DND-41 (cell line): ENCODE results near the gene C17orf50.

Experiments
- ATAC-seq: fragments of 200-7000 bp; cut with Tn5 transposase; 3 replicates; pipeline ENCODE4 v1.9.1; 2021; ENCODE audit warnings: low read depth; ENCODE audit not compliant: insufficient read depth
- DNase-seq: peaks from one replicate; pipeline ENCODE4 v3.0.0-alpha.2; 2020
- H2AFZ ChIP-seq: 2 replicates; pipeline ENCODE4 v1.6.0; 2012; ENCODE audit warnings: low read depth, low read length
- H3K27ac ChIP-seq: 2 replicates; pipeline ENCODE4 v1.5.1; 2012; ENCODE audit warnings: low read length, inconsistent platforms
- H3K27me3 ChIP-seq: fragments of 200-600 bp; sonication (generic); 2 replicates; pipeline ENCODE4 v1.6.0; 2012; ENCODE audit warnings: low read length, mild to moderate bottlenecking, inconsistent platforms; ENCODE audit not compliant: insufficient read depth, poor library complexity
- H3K36me3 ChIP-seq: 2 replicates; pipeline ENCODE4 v1.5.1; 2012; ENCODE audit warnings: low read length, inconsistent platforms; ENCODE audit not compliant: insufficient read depth
- H3K4me1 ChIP-seq: 2 replicates; pipeline ENCODE4 v1.5.1; 2012; ENCODE audit warnings: mild to moderate bottlenecking, low read length; ENCODE audit not compliant: insufficient read depth
- H3K4me2 ChIP-seq: 2 replicates; pipeline ENCODE4 v1.6.0; 2012; ENCODE audit warnings: mild to moderate bottlenecking, moderate library complexity, low read length, inconsistent platforms; ENCODE audit not compliant: insufficient read depth
- H3K4me3 ChIP-seq, 2 experiments: fragments of 200-600 bp in 1 of 2; shearing (Covaris generic) in 1 of 2; 2 replicates each; pipeline ENCODE4 v1.5.1; 2012 to 2016; ENCODE audit warnings: inconsistent platforms in 2 of 2, low read length in 2 of 2, mild to moderate bottlenecking in 2 of 2, low read depth in 1 of 2, moderate library complexity in 1 of 2
- H3K79me2 ChIP-seq: 2 replicates; pipeline ENCODE4 v1.6.0; 2012; ENCODE audit warnings: low read length, inconsistent platforms; ENCODE audit not compliant: insufficient read depth
- H3K9ac ChIP-seq: 2 replicates; pipeline ENCODE4 v1.6.0; 2012; ENCODE audit warnings: low read depth, mild to moderate bottlenecking, inconsistent platforms, low read length, moderate library complexity
- H3K9me3 ChIP-seq: 2 replicates; pipeline ENCODE4 v1.5.1; 2012; ENCODE audit warnings: low read length, moderate library complexity, mild to moderate bottlenecking, inconsistent platforms; ENCODE audit not compliant: insufficient read depth, severe bottlenecking
- H4K20me1 ChIP-seq: 2 replicates; pipeline ENCODE4 v1.6.0; 2012; ENCODE audit warnings: low read length; ENCODE audit not compliant: insufficient read depth
- CTCF ChIP-seq: IDR thresholded peaks from 2 replicates; pipeline ENCODE4 v1.5.1; 2012; ENCODE audit warnings: borderline replicate concordance, low read length, moderate library complexity, mild to moderate bottlenecking; ENCODE audit not compliant: poor library complexity, severe bottlenecking; ENCODE audit errors: extremely low read depth
- EZH2 ChIP-seq: IDR thresholded peaks from 3 replicates; pipeline ENCODE4 v1.6.1; 2012; ENCODE audit warnings: borderline replicate concordance, low read depth, mild to moderate bottlenecking, moderate library complexity, low read length, inconsistent platforms; ENCODE audit not compliant: severe bottlenecking

Gene C17orf50

GRCh38 chr17:35715416-35715815, 45.3 kb upstream of the C17orf50 start:
- ATAC-seq (no peak), DNase-seq (no peak)
- H3K36me3 ChIP-seq, result peaks cover 68% of the 10 kb centered on the region; the same call in 1 of the 2 replicates

GRCh38 chr17:35716173-35716572, 44.5 kb upstream of the C17orf50 start:
- TF ChIP-seq EZH2 (no peak), CTCF (no peak)
- ATAC-seq, result no peak

More at GRCh38 chr17:35715416-35715815, 45.3 kb upstream of the C17orf50 start:
- H3K9ac ChIP-seq, result no peak overlapping the region
- H3K4me3 ChIP-seq, result no peak overlapping the region
- no peaks in the 10 kb centered on the region for H3K79me2 ChIP-seq
- H2AFZ ChIP-seq, result no peak overlapping the region
- no peak overlapping the region for H3K27ac ChIP-seq
- TF ChIP-seq CTCF (no peak), EZH2 (no peak)
- H4K20me1 ChIP-seq, result no peaks in the 10 kb centered on the region
- no peaks in the 10 kb centered on the region for H3K4me1 ChIP-seq
- H3K27me3 ChIP-seq, result no peaks in the 10 kb centered on the region
- H3K9me3 ChIP-seq, result no peaks in the 10 kb centered on the region
- no peak overlapping the region for H3K4me2 ChIP-seq

GRCh38 chr17:35716897-35717465, 43.7 kb upstream of the C17orf50 start:
- Histone ChIP-seq H3K36me3 (peaks cover 61% of the 10 kb centered on the region; the same call in 1 of the 2 replicates), H3K9ac (no peak overlapping the region), H2AFZ (no peak overlapping the region), H3K27me3 (no peaks in the 10 kb centered on the region), H4K20me1 (no peaks in the 10 kb centered on the region), H3K79me2 (no peaks in the 10 kb centered on the region), H3K4me1 (no peaks in the 10 kb centered on the region), H3K4me3 (no peak overlapping the region), H3K9me3 (no peaks in the 10 kb centered on the region), H3K27ac (no peak overlapping the region), H3K4me2 (no peak overlapping the region)
- no peak for DNase-seq
- TF ChIP-seq CTCF (no peak), EZH2 (no peak)
- no peak for ATAC-seq

More at GRCh38 chr17:35716173-35716572, 44.5 kb upstream of the C17orf50 start:
- Histone ChIP-seq H3K9ac (no peak overlapping the region), H3K27ac (no peak overlapping the region), H3K79me2 (no peaks in the 10 kb centered on the region), H3K9me3 (no peaks in the 10 kb centered on the region), H3K27me3 (no peaks in the 10 kb centered on the region), H3K4me3 (no peak overlapping the region), H3K36me3 (peaks cover 62% of the 10 kb centered on the region; the same call in 1 of the 2 replicates), H4K20me1 (no peaks in the 10 kb centered on the region), H2AFZ (no peak overlapping the region), H3K4me1 (no peaks in the 10 kb centered on the region), H3K4me2 (no peak overlapping the region)
- DNase-seq, result no peak

- Histone ChIP-seq H3K4me3 (no peak overlapping the region), H3K79me2 (no peaks in the 10 kb centered on the region), H3K4me1 (no peaks in the 10 kb centered on the region), H4K20me1 (no peaks in the 10 kb centered on the region), H3K36me3 (peaks cover 60% of the 10 kb centered on the region; the same call in 1 of the 2 replicates), H3K9me3 (no peaks in the 10 kb centered on the region), H3K27me3 (no peaks in the 10 kb centered on the region), H3K27ac (no peak overlapping the region), H3K9ac (no peak overlapping the region), H2AFZ (no peak overlapping the region), H3K4me2 (no peak overlapping the region)
- DNase-seq, result no peak
- TF ChIP-seq CTCF (no peak), EZH2 (no peak)
- ATAC-seq, result no peak
These were observed 43.2 kb upstream of the C17orf50 start for GRCh38 chr17:35717475-35717874.
